ENCODE measurements around the gene THSD7A.

THSD7A gene

GRCh38 chr7:11807000-11807399 lies 25.0 kb downstream of the THSD7A start:
- DNase-seq, result no peak

- DNase-seq, result no peak
Observed at GRCh38 chr7:11804621-11805020, 27.4 kb downstream of the THSD7A start.

- DNase-seq, result no peak
Observed at GRCh38 chr7:11795231-11795630, 36.8 kb downstream of the THSD7A start.

GRCh38 chr7:11792166-11792565 lies 39.8 kb downstream of the THSD7A start:
- DNase-seq, result no peak

- no peak for DNase-seq
Observed at GRCh38 chr7:11788568-11788967, 43.4 kb downstream of the THSD7A start.

GRCh38 chr7:11787534-11787933 lies 44.5 kb downstream of the THSD7A start:
- no peak for DNase-seq

- DNase-seq, result no peak
Observed at GRCh38 chr7:11786186-11786585, 45.8 kb downstream of the THSD7A start.

GRCh38 chr7:11784769-11785536 lies 47.0 kb downstream of the THSD7A start:
- DNase-seq, result no peak

- DNase-seq, result no peak
Observed at GRCh38 chr7:11779864-11780674, 51.9 kb downstream of the THSD7A start.

- no peak for DNase-seq
Observed at GRCh38 chr7:11776039-11776438, 56.0 kb downstream of the THSD7A start.

- DNase-seq, result no peak
Observed at GRCh38 chr7:11775401-11775800, 56.6 kb downstream of the THSD7A start.

GRCh38 chr7:11768263-11768662 lies 63.7 kb downstream of the THSD7A start:
- DNase-seq, result no peak

- DNase-seq, result no peak
Observed at GRCh38 chr7:11767148-11767547, 64.8 kb downstream of the THSD7A start.

- DNase-seq, result no peak
Observed at GRCh38 chr7:11760372-11760771, 71.6 kb downstream of the THSD7A start.

GRCh38 chr7:11758627-11759111 lies 73.3 kb downstream of the THSD7A start:
- DNase-seq, result no peak

- no peak for DNase-seq
Observed at GRCh38 chr7:11757153-11757552, 74.8 kb downstream of the THSD7A start.

GRCh38 chr7:11754933-11755332 lies 77.1 kb downstream of the THSD7A start:
- DNase-seq, result no peak

- DNase-seq, result no peak
Observed at GRCh38 chr7:11754123-11754522, 77.9 kb downstream of the THSD7A start.

GRCh38 chr7:11753433-11753832 lies 78.6 kb downstream of the THSD7A start:
- no peak for DNase-seq

GRCh38 chr7:11751807-11752389 lies 80.1 kb downstream of the THSD7A start:
- no peak for DNase-seq

- no peak for DNase-seq
Observed at GRCh38 chr7:11751315-11751714, 80.7 kb downstream of the THSD7A start.

GRCh38 chr7:11750191-11750590 lies 81.8 kb downstream of the THSD7A start:
- DNase-seq, result no peak

- no peak for DNase-seq
Observed at GRCh38 chr7:11749629-11750028, 82.4 kb downstream of the THSD7A start.

- no peak for DNase-seq
Observed at GRCh38 chr7:11748884-11749283, 83.1 kb downstream of the THSD7A start.

All from activated CD8-positive, alpha-beta memory T cell treated with anti-CD3 and anti-CD28 coated beads, Interleukin-2, amount 50 U/mL, for 48 hours (primary cell).